Mesendoderm (in vitro differentiated cells): Measurements from ENCODE around the gene RPAP2.

Source experiments
- DNase-seq: peaks from one replicate; pipeline ENCODE4 v3.0.0; 2013
- H2AK5ac ChIP-seq: 2 replicates; pipeline ENCODE4 v1.6.1; 2013; ENCODE audit warnings: low read length, inconsistent platforms
- H2BK120ac ChIP-seq: 2 replicates; pipeline ENCODE4 v1.6.1; 2013; ENCODE audit warnings: low read depth, mild to moderate bottlenecking, low read length, moderate library complexity, mixed read lengths
- H2BK15ac ChIP-seq: replicated peaks from 2 replicates; pipeline ENCODE4 v1.6.1; 2013; ENCODE audit warnings: low read depth, mild to moderate bottlenecking, moderate library complexity
- H2BK5ac ChIP-seq: 2 replicates; pipeline ENCODE4 v1.6.1; 2013; ENCODE audit warnings: low read length, inconsistent platforms
- H3K18ac ChIP-seq: 2 replicates; pipeline ENCODE4 v1.6.1; 2013; ENCODE audit warnings: mild to moderate bottlenecking, low read length, mixed read lengths
- H3K23ac ChIP-seq: one replicate; pipeline ENCODE4 v1.6.1; 2013; ENCODE audit warnings: low read length
- H3K27ac ChIP-seq: 2 replicates; pipeline ENCODE4 v1.5.1; 2013; ENCODE audit warnings: low read depth, mild to moderate bottlenecking, inconsistent platforms, low read length, moderate library complexity
- H3K27me3 ChIP-seq: 2 replicates; pipeline ENCODE4 v1.6.1; 2013; ENCODE audit warnings: low read length, control low read depth, mild to moderate bottlenecking, inconsistent platforms; ENCODE audit not compliant: insufficient read depth, poor library complexity
- H3K36me3 ChIP-seq: 2 replicates; pipeline ENCODE4 v1.6.1; 2013; ENCODE audit warnings: low read length, inconsistent platforms; ENCODE audit not compliant: control insufficient read depth, insufficient read depth
- H3K4ac ChIP-seq: one replicate; pipeline ENCODE4 v1.6.1; 2013; ENCODE audit warnings: low read depth, mild to moderate bottlenecking, low read length, moderate library complexity
- H3K4me1 ChIP-seq: 2 replicates; pipeline ENCODE4 v1.6.1; 2013; ENCODE audit warnings: low read depth, low read length, inconsistent platforms; ENCODE audit not compliant: control insufficient read depth
- H3K4me2 ChIP-seq: 2 replicates; pipeline ENCODE4 v1.6.1; 2013; ENCODE audit warnings: low read length
- H3K4me3 ChIP-seq: 2 replicates; pipeline ENCODE4 v1.5.1; 2013; ENCODE audit warnings: mild to moderate bottlenecking, low read length
- H3K56ac ChIP-seq: one replicate; pipeline ENCODE4 v1.6.1; 2013; ENCODE audit warnings: low read length
- H3K79me1 ChIP-seq: 2 replicates; pipeline ENCODE4 v1.6.1; 2013; ENCODE audit warnings: low read length, inconsistent platforms
- H3K79me2 ChIP-seq: 2 replicates; pipeline ENCODE4 v1.6.1; 2013; ENCODE audit warnings: mild to moderate bottlenecking, low read length; ENCODE audit not compliant: control insufficient read depth, insufficient read depth
- H3K9ac ChIP-seq: 2 replicates; pipeline ENCODE4 v1.6.1; 2013; ENCODE audit warnings: low read length, inconsistent platforms
- H4K5ac ChIP-seq: one replicate; pipeline ENCODE4 v1.6.1; 2013; ENCODE audit warnings: low read length
- H4K8ac ChIP-seq: one replicate; pipeline ENCODE4 v1.6.1; 2013; ENCODE audit warnings: low read depth, mild to moderate bottlenecking, control low read depth, low read length, moderate library complexity
- WGBS: extraction: QIAGEN DNeasy Blood & Tissue Kit; methylation state at CpG from one replicate; pipeline ENCODE4 v1.1.7; 2013; ENCODE audit warnings: low lambda C conversion rate, missing lambda C conversion rate; ENCODE audit not compliant: insufficient coverage; ENCODE audit errors: extremely low coverage; 5-methylcytosine and 5-hydroxymethylcytosine counted together

RPAP2 gene

DNA sequence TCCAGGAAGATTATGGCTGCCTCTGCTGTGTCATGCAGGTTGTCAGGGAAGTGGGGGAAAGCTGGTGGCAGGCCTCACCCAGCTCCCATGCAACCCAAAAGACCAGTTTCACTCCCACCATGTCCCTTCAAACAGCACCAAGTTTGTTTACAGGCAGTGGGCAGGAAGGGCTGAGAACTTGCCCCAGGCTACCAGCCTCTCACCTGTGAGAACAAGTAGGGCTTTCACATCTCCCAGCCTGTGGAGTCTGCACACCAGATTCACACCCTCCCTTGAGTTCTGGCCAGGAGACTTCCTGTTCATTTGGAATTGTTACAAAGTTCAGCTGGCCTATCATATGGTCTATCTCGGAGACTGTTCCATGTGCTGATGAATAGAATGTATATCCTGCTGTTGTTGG, 27.8 kb downstream of the RPAP2 start:
- no CpG with 5 or more reads among the region's 1 CpG for WGBS
- H3K36me3 ChIP-seq = peaks cover 3% of the 10 kb centered on the region

DNA sequence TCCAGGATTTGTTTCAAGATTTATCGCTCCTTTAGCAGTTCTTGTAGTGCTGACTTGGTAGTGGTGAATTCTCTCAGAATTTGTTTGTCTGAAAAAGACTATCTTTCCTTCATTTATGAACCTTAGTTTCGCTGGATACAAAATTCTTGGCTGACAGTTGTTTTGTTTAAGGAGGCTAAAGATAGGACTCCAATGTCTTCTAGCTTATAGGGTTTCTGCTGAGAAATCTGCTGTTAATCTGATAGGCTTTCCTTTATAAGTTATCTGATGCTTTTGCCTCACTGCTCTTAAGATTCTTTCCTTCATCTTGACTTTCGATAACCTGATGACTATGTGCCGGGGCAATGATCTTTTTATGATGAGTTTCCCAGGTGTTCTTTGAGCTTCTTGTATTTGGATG, 28.9 kb downstream of the RPAP2 start:
- Histone ChIP-seq H3K4ac (no peak overlapping the region), H3K36me3 (peaks cover 3% of the 10 kb centered on the region), H2BK120ac (no peak overlapping the region), H2BK15ac (no peak overlapping the region), H4K5ac (no peak overlapping the region), H3K79me2 (no peaks in the 10 kb centered on the region), H3K79me1 (peaks cover 1% of the 10 kb centered on the region), H3K4me2 (no peak overlapping the region), H3K27ac (no peak overlapping the region), H3K4me1 (no peaks in the 10 kb centered on the region), H3K23ac (no peak overlapping the region), H3K4me3 (no peak overlapping the region), H3K56ac (no peak overlapping the region), H4K8ac (no peak overlapping the region), H2BK5ac (no peak overlapping the region), H3K27me3 (no peaks in the 10 kb centered on the region), H2AK5ac (no peak overlapping the region), H3K9ac (no peak overlapping the region), H3K18ac (no peak overlapping the region)
- no peak for DNase-seq
- WGBS = no CpG with 5 or more reads among the region's 4 CpGs

More for the DNA sequence above, 27.8 kb downstream of the RPAP2 start:
- Histone ChIP-seq H3K18ac (no peak overlapping the region), H3K4me2 (no peak overlapping the region), H3K4ac (no peak overlapping the region), H3K79me2 (no peaks in the 10 kb centered on the region), H2BK120ac (no peak overlapping the region), H4K5ac (no peak overlapping the region), H3K27me3 (no peaks in the 10 kb centered on the region), H4K8ac (no peak overlapping the region), H3K9ac (no peak overlapping the region), H3K56ac (no peak overlapping the region), H3K79me1 (peaks cover 1% of the 10 kb centered on the region), H3K23ac (no peak overlapping the region), H3K4me1 (no peaks in the 10 kb centered on the region), H2BK5ac (no peak overlapping the region), H2BK15ac (no peak overlapping the region), H3K27ac (no peak overlapping the region), H3K4me3 (no peak overlapping the region), H2AK5ac (no peak overlapping the region)
- no peak for DNase-seq

DNA sequence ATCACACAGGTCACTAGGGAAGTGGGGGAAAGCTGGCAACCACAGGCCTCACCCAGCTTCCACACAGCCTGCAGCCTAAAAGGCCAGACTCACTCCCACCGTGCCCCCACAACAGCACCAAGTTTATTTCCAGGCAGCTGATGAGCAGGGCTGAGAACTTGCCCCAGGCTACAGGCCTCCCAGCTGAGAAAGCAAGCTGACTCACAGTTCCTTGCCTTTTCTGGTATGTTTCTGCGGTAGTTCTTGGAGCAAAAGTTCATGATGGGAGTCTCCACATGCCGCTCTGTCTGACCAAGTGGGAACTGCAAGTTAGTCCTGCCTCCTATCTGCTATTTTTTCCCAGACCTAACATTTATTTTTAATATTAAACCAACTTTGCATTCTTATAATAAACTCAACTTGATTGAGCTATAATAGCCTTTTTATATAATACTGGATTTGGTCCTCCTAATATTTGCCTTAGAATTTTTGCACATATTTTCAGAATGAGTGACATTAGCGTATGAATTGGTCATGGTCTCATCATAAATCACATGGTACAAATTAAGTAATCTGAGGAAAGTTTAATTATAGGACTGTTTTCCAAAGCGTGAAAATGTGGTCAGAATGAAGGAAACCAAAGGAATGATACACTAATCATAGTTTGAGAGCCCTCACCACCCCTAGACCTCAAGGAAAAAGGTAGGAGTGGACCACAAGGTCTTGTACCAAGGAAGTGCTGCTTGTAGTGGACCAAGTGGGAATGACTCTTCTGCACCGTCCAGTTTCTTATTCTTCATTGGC, 30.7 kb downstream of the RPAP2 start:
- Histone ChIP-seq H2BK15ac (no peak overlapping the region), H3K4me3 (no peak overlapping the region), H3K9ac (no peak overlapping the region), H3K27ac (no peak overlapping the region), H2AK5ac (no peak overlapping the region), H4K5ac (no peak overlapping the region), H4K8ac (no peak overlapping the region), H3K27me3 (no peaks in the 10 kb centered on the region), H2BK120ac (no peak overlapping the region), H3K4ac (no peak overlapping the region), H3K79me2 (no peaks in the 10 kb centered on the region), H3K4me1 (no peaks in the 10 kb centered on the region), H3K36me3 (no peaks in the 10 kb centered on the region), H3K18ac (no peak overlapping the region), H3K56ac (no peak overlapping the region), H2BK5ac (no peak overlapping the region), H3K79me1 (peaks cover 1% of the 10 kb centered on the region), H3K23ac (no peak overlapping the region), H3K4me2 (no peak overlapping the region)
- DNase-seq = peak; percentile 25
- WGBS = no CpG with 5 or more reads among the region's 6 CpGs

DNA sequence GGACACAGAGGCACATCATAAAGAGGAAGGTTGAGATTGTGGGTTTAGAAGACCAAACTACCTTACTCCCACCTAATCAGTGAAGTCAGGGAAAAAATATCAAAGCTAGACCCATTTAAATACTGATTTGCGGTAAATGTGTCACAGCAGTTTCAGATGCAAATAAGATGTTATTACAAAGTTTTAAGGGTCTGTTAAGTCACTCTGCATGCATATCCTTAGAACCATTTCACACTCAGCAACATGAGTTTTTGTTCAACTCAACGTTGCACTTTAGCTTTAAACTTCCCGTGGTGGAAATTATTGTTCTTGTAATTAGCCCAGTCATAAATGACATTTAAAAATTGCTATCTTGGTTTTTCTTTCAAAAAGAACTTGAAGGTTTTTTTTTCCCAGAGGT, 34.8 kb downstream of the RPAP2 start:
- Histone ChIP-seq H3K18ac (no peak overlapping the region), H3K79me1 (peaks cover 1% of the 10 kb centered on the region), H3K4ac (no peak overlapping the region), H3K27ac (no peak overlapping the region), H3K9ac (no peak overlapping the region), H2BK5ac (no peak overlapping the region), H3K27me3 (no peaks in the 10 kb centered on the region), H3K4me2 (no peak overlapping the region), H3K56ac (no peak overlapping the region), H4K8ac (no peak overlapping the region), H2AK5ac (no peak overlapping the region), H3K36me3 (no peaks in the 10 kb centered on the region), H3K23ac (no peak overlapping the region), H2BK15ac (no peak overlapping the region), H4K5ac (no peak overlapping the region), H2BK120ac (no peak overlapping the region), H3K4me1 (no peaks in the 10 kb centered on the region), H3K79me2 (no peaks in the 10 kb centered on the region), H3K4me3 (no peak overlapping the region)
- no CpG with 5 or more reads among the region's 3 CpGs for WGBS
- no peak for DNase-seq

DNA sequence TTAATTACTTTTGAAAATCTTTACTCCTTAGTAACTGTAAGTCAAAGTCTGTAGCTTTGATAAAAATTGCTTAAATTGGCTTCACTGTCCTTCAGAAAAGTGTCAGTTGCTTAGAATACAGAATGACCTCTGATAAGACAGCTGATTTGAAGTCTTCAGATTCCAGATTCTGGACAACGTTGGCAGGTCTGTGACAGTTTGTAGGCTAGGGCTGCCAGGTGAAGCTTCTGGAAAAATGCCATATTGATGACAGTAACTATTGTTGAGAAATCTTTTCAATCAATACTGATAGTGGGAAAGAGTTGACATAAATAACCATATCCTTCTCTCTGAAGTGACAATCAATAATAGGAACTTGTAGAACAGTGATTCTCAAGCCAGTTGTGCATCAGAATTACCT, 41.3 kb downstream of the RPAP2 start:
- Histone ChIP-seq H3K4me2 (no peak overlapping the region), H3K4me1 (no peaks in the 10 kb centered on the region), H4K5ac (no peak overlapping the region), H3K23ac (no peak overlapping the region), H2AK5ac (no peak overlapping the region), H3K9ac (no peak overlapping the region), H3K18ac (no peak overlapping the region), H3K4me3 (no peak overlapping the region), H2BK120ac (no peak overlapping the region), H3K4ac (no peak overlapping the region), H2BK15ac (no peak overlapping the region), H4K8ac (no peak overlapping the region), H2BK5ac (no peak overlapping the region), H3K36me3 (no peaks in the 10 kb centered on the region), H3K56ac (no peak overlapping the region), H3K79me1 (no peaks in the 10 kb centered on the region), H3K79me2 (no peaks in the 10 kb centered on the region), H3K27ac (no peak overlapping the region), H3K27me3 (no peaks in the 10 kb centered on the region)
- WGBS = no CpG with 5 or more reads among the region's 1 CpG
- no peak for DNase-seq

DNA sequence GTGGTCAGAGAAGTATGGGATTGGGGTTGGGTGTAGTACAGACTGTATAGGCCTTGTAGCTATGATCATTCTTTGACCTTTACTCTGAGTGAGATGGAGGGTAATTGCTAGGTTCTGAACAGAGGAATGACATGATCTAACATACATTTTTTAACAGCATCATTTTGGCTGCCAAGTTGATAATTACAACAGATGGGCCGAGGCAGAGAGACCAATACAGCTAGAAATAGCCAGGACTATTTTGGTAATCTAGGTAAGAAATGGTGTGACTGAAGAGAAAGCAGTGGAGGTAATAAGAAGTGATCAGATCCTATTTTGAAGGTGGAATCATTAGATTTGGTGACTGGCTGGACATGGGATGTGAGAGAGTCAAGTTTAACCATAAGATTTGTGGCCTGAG, 43.5 kb downstream of the RPAP2 start:
- Histone ChIP-seq H4K5ac (no peak overlapping the region), H4K8ac (no peak overlapping the region), H3K27me3 (no peaks in the 10 kb centered on the region), H3K79me1 (no peaks in the 10 kb centered on the region), H3K27ac (no peak overlapping the region), H3K36me3 (no peaks in the 10 kb centered on the region), H3K4me2 (no peak overlapping the region), H3K4me3 (no peak overlapping the region), H3K23ac (no peak overlapping the region), H2AK5ac (no peak overlapping the region), H2BK15ac (no peak overlapping the region), H3K4me1 (no peaks in the 10 kb centered on the region), H2BK5ac (no peak overlapping the region), H3K79me2 (no peaks in the 10 kb centered on the region), H3K4ac (no peak overlapping the region), H3K56ac (no peak overlapping the region), H2BK120ac (no peak overlapping the region), H3K18ac (no peak overlapping the region), H3K9ac (no peak overlapping the region)
- no CpG with 5 or more reads among the region's 1 CpG for WGBS
- no peak for DNase-seq
